Measurements from ENCODE around the gene SLC25A17.

Gene SLC25A17

GRCh38 chr22:40720538-40721256 lies 98.4 kb downstream of the SLC25A17 start:
- TF ChIP-seq GATA2 (IDR thresholded peaks at IDR 0.05; ENCODE audit: low read depth, low read length) (no peak), GATA3 (IDR thresholded peaks at IDR 0.05; ENCODE audit: low read depth, low read length) (no peak)

All from SH-SY5Y (cell line).